Activated CD4-positive, alpha-beta T cell treated with anti-CD3 and anti-CD28 coated beads, Interleukin-2, amount 10 ng/mL, durations not matched to agents 24 days and 14 days (primary cell): ENCODE measurements around the gene MAPK14. TPM values are rescaled to one million over a fixed set of nuclear protein-coding genes. Genes with fewer than 3 reads are reported as not detected.
"Not testable (repeated sequence)": the region's sequence is repeated elsewhere in the genome, so short reads cannot be mapped to it uniquely, and the experiment has no call there.

Experiments used
- DNase-seq: peaks from one replicate; pipeline ENCODE4 v3.0.0; 2022
- H3K27ac Mint-ChIP-seq: one replicate; pipeline ENCODE4 v1.8.0; 2022; ENCODE audit warnings: mild to moderate bottlenecking, mixed read lengths
- H3K27me3 Mint-ChIP-seq: one replicate; pipeline ENCODE4 v1.8.0; 2022; ENCODE audit warnings: mixed read lengths
- H3K36me3 Mint-ChIP-seq: one replicate; pipeline ENCODE4 v1.8.0; 2022; ENCODE audit warnings: low read depth, mild to moderate bottlenecking, mixed read lengths
- H3K4me1 Mint-ChIP-seq: one replicate; pipeline ENCODE4 v1.8.0; 2021; ENCODE audit warnings: mixed read lengths
- H3K4me3 Mint-ChIP-seq: one replicate; pipeline ENCODE4 v1.8.0; 2022; ENCODE audit warnings: mild to moderate bottlenecking, moderate library complexity, mixed read lengths
- H3K9me3 Mint-ChIP-seq: one replicate; pipeline ENCODE4 v1.8.0; 2021; ENCODE audit warnings: mixed read lengths
- intact Hi-C: fragments of 100-400 bp; cut with micrococcal nuclease; formaldehyde crosslinking; loops from one replicate; pipeline ENCODE4 v1.15.1; 2023
- total RNA-seq: library from RNA; stranded (reverse); gene quantifications from 2 replicates; pipeline ENCODE4 v1.2.3, GENCODE V29; 2022

The MAPK14 gene
- total RNA-seq, 1 donor from 2014 or later, result 42.5 TPM

GRCh38 chr6:36068012-36068392 lies 40.4 kb downstream of the MAPK14 start:
- H3K4me3 Mint-ChIP-seq, result no peak overlapping the region
- peaks cover 24% of the 10 kb centered on the region for H3K36me3 Mint-ChIP-seq
- H3K9me3 Mint-ChIP-seq, result no peaks in the 10 kb centered on the region
- H3K27ac Mint-ChIP-seq, result no peak overlapping the region
- intact Hi-C loops, result no loop called here
- H3K4me1 Mint-ChIP-seq, result peaks cover 37% of the 10 kb centered on the region
- H3K27me3 Mint-ChIP-seq, result no peaks in the 10 kb centered on the region
- DNase-seq, result no peak

- intact Hi-C loops, result no loop called here
- H3K4me3 Mint-ChIP-seq, result no peak overlapping the region
- peaks cover 24% of the 10 kb centered on the region for H3K36me3 Mint-ChIP-seq
- no peak overlapping the region for H3K27ac Mint-ChIP-seq
- peaks cover 35% of the 10 kb centered on the region for H3K4me1 Mint-ChIP-seq
- H3K9me3 Mint-ChIP-seq, result no peaks in the 10 kb centered on the region
- DNase-seq, result no peak
- H3K27me3 Mint-ChIP-seq, result no peaks in the 10 kb centered on the region
Observed at GRCh38 chr6:36068586-36068985, 41.0 kb downstream of the MAPK14 start.

GRCh38 chr6:36069573-36069972 lies 42.0 kb downstream of the MAPK14 start:
- DNase-seq, result no peak
- Mint-ChIP-seq H3K27ac (no peak overlapping the region), H3K4me1 (peaks cover 31% of the 10 kb centered on the region), H3K4me3 (no peak overlapping the region), H3K9me3 (no peaks in the 10 kb centered on the region), H3K36me3 (peaks cover 23% of the 10 kb centered on the region), H3K27me3 (no peaks in the 10 kb centered on the region)
- intact Hi-C loops, result no loop called here

- Mint-ChIP-seq H3K36me3 (peaks cover 20% of the 10 kb centered on the region), H3K4me1 (peaks cover 27% of the 10 kb centered on the region), H3K9me3 (no peaks in the 10 kb centered on the region), H3K27me3 (no peaks in the 10 kb centered on the region), H3K4me3 (no peak overlapping the region), H3K27ac (no peak overlapping the region)
- no peak for DNase-seq
- intact Hi-C loops, result no loop called here
Observed at GRCh38 chr6:36070252-36070651, 42.6 kb downstream of the MAPK14 start.

- Mint-ChIP-seq H3K27ac (no peak overlapping the region), H3K9me3 (no peaks in the 10 kb centered on the region), H3K27me3 (no peaks in the 10 kb centered on the region), H3K4me3 (no peak overlapping the region), H3K36me3 (peaks cover 25% of the 10 kb centered on the region), H3K4me1 (peaks cover 21% of the 10 kb centered on the region)
- intact Hi-C loops, result no loop called here
- no peak for DNase-seq
Observed at GRCh38 chr6:36071281-36071680, 43.7 kb downstream of the MAPK14 start.

GRCh38 chr6:36071714-36072113 lies 44.1 kb downstream of the MAPK14 start:
- Mint-ChIP-seq H3K36me3 (peaks cover 27% of the 10 kb centered on the region), H3K4me1 (peaks cover 17% of the 10 kb centered on the region), H3K27me3 (no peaks in the 10 kb centered on the region), H3K9me3 (no peaks in the 10 kb centered on the region), H3K4me3 (no peak overlapping the region), H3K27ac (no peak overlapping the region)
- intact Hi-C loops, result no loop called here
- DNase-seq, result no peak

GRCh38 chr6:36072681-36073080 lies 45.1 kb downstream of the MAPK14 start:
- intact Hi-C loops, result no loop called here
- peaks cover 11% of the 10 kb centered on the region for H3K4me1 Mint-ChIP-seq
- peaks cover 29% of the 10 kb centered on the region for H3K36me3 Mint-ChIP-seq

GRCh38 chr6:36073587-36073986 lies 46.0 kb downstream of the MAPK14 start:
- peaks cover 5% of the 10 kb centered on the region for H3K4me1 Mint-ChIP-seq
- no peak overlapping the region for H3K4me3 Mint-ChIP-seq
- no peak for DNase-seq
- intact Hi-C loops, result no loop called here
- H3K36me3 Mint-ChIP-seq, result peaks cover 29% of the 10 kb centered on the region
- H3K27me3 Mint-ChIP-seq, result no peaks in the 10 kb centered on the region
- H3K27ac Mint-ChIP-seq, result no peak overlapping the region
- H3K9me3 Mint-ChIP-seq, result no peaks in the 10 kb centered on the region

More at GRCh38 chr6:36072681-36073080, 45.1 kb downstream of the MAPK14 start:
- Mint-ChIP-seq H3K27me3 (no peaks in the 10 kb centered on the region), H3K4me3 (no peak overlapping the region), H3K9me3 (no peaks in the 10 kb centered on the region), H3K27ac (no peak overlapping the region)
- DNase-seq, result no peak

- Mint-ChIP-seq H3K4me1 (peaks cover 7% of the 10 kb centered on the region), H3K4me3 (no peak overlapping the region), H3K27me3 (no peaks in the 10 kb centered on the region), H3K27ac (no peak overlapping the region), H3K9me3 (peaks cover 5% of the 10 kb centered on the region), H3K36me3 (peaks cover 48% of the 10 kb centered on the region)
- DNase-seq, result no peak
- intact Hi-C loops, result no loop called here
Observed at GRCh38 chr6:36075656-36076055, 48.0 kb downstream of the MAPK14 start.

GRCh38 chr6:36076178-36077063 lies 48.8 kb downstream of the MAPK14 start:
- Mint-ChIP-seq H3K4me1 (peaks cover 9% of the 10 kb centered on the region), H3K4me3 (no peak overlapping the region), H3K36me3 (peaks cover 55% of the 10 kb centered on the region), H3K9me3 (peaks cover 9% of the 10 kb centered on the region), H3K27me3 (no peaks in the 10 kb centered on the region), H3K27ac (no peak overlapping the region)
- intact Hi-C loops, result no loop called here
- DNase-seq, result no peak

GRCh38 chr6:36078159-36078558 lies 50.6 kb downstream of the MAPK14 start:
- no peak overlapping the region for H3K27ac Mint-ChIP-seq
- peaks cover 17% of the 10 kb centered on the region for H3K9me3 Mint-ChIP-seq
- peaks cover 69% of the 10 kb centered on the region for H3K36me3 Mint-ChIP-seq
- H3K4me1 Mint-ChIP-seq, result peaks cover 9% of the 10 kb centered on the region
- no peaks in the 10 kb centered on the region for H3K27me3 Mint-ChIP-seq
- no peak for DNase-seq
- intact Hi-C loops, result no loop called here
- no peak overlapping the region for H3K4me3 Mint-ChIP-seq

GRCh38 chr6:36079601-36080000 lies 52.0 kb downstream of the MAPK14 start:
- intact Hi-C loops, result no loop called here
- no peak for DNase-seq
- Mint-ChIP-seq H3K4me3 (no peak overlapping the region), H3K27me3 (no peaks in the 10 kb centered on the region), H3K4me1 (peaks cover 9% of the 10 kb centered on the region), H3K9me3 (peaks cover 26% of the 10 kb centered on the region), H3K27ac (no peak overlapping the region), H3K36me3 (peaks cover 79% of the 10 kb centered on the region)

- H3K4me1 Mint-ChIP-seq, result peaks cover 7% of the 10 kb centered on the region
- peaks cover 31% of the 10 kb centered on the region for H3K9me3 Mint-ChIP-seq
- H3K27me3 Mint-ChIP-seq, result no peaks in the 10 kb centered on the region
- peaks cover 78% of the 10 kb centered on the region for H3K36me3 Mint-ChIP-seq
- intact Hi-C loops, result no loop called here
- H3K4me3 Mint-ChIP-seq, result no peak overlapping the region
- no peak overlapping the region for H3K27ac Mint-ChIP-seq
- no peak for DNase-seq
Observed at GRCh38 chr6:36082318-36082717, 54.7 kb downstream of the MAPK14 start.

GRCh38 chr6:36083446-36083845 lies 55.8 kb downstream of the MAPK14 start:
- Mint-ChIP-seq H3K27ac (no peak overlapping the region), H3K4me3 (no peak overlapping the region), H3K4me1 (peaks cover 7% of the 10 kb centered on the region), H3K36me3 (peaks cover 79% of the 10 kb centered on the region), H3K27me3 (no peaks in the 10 kb centered on the region), H3K9me3 (peaks cover 31% of the 10 kb centered on the region)
- intact Hi-C loops, result no loop called here
- DNase-seq, result no peak

- Mint-ChIP-seq H3K36me3 (peaks cover 53% of the 10 kb centered on the region), H3K9me3 (peaks cover 14% of the 10 kb centered on the region)
- H3K4me3 Mint-ChIP-seq, intact Hi-C loops, H3K27ac Mint-ChIP-seq, DNase-seq, H3K27me3 Mint-ChIP-seq, H3K4me1 Mint-ChIP-seq: not testable (repeated sequence)
Observed at GRCh38 chr6:36088204-36088603, 60.6 kb downstream of the MAPK14 start.
